ENCODE data around the gene RFX8. TPM values are rescaled to one million over a fixed set of nuclear protein-coding genes. Genes with fewer than 3 reads are reported as not detected.

The RFX8 gene
- total and polyA plus RNA-seq, 9 of the 15 experiments (the other 6 are each of a cell fraction or from before 2014, with no cell fraction given): not detected

- TF ChIP-seq ATF6 (CRISPR knock-in tag; IDR thresholded peaks at IDR 0.05): no peak
- no peak for TF ChIP-seq ZFP30 (CRISPR knock-in tag; IDR thresholded peaks at IDR 0.05; ENCODE audit: borderline replicate concordance)
- no peak for TF ChIP-seq ZNF174 (CRISPR knock-in tag; IDR thresholded peaks at IDR 0.05)
- TF ChIP-seq SIRT6 (IDR thresholded peaks at IDR 0.05; ENCODE audit: low read depth, low read length): no peak
These were observed 45.3 kb upstream of the RFX8 start (continued) for GRCh38 chr2:101520246-101520645.

DNA sequence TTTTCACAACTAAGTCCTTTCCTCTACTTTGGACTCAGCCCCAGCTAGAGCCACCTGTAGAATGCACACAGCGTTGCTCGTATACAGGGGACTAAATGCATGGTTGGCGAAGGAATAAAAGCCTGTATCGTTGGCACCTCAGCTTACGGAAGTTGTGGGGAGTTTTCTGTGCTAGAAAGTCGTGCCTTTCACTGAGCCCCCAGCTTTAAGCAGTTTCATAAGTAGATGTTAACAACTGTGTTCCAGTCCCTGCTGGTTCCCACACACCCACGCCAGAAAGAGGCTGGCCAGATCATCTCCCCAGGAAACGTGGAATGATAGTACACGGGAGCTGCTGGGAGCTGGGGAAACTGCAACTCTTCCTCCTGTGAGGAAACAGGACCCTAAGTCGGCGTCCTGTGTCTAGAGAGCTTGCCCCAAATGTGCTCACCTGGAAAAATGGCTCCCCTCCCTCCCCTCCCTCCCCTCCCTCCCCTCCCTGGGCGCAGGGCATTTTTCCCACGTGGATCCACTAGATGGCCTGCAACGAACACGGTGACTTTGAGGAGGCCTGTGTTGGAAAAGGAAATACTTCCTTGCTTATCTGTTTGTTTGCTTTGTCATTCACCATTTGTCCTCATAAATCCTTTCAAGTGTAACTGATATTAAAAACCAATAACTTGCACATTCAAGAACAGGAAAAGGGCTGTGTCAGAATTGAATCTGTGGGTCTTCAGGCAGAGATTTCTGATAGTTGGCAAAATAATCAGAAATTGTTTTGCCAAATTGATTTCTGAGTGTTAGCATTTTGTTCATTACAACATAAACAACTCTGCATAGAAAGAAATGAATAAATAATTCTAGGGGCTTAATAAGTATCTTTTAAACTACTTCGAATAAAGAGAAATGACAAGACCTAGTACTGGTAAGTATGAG is 43.9 kb upstream of the RFX8 start:
- FAIRE-seq: peak; percentile 19
- H4K20me1 ChIP-seq (replicated peaks; ENCODE audit: control insufficient read depth, insufficient read depth, low read length): no peaks in the 10 kb centered on the region
- peaks cover 2 to 36% of the 10 kb centered on the region in 2 experiments; a peak in 2 of 5 replicates for H3K27me3 ChIP-seq (ENCODE audit: control insufficient read depth in 2 of 2, insufficient read depth in 2 of 2, low read length in 2 of 2)
- H3K4me2 ChIP-seq (ENCODE audit: insufficient read depth, low read length): peak overlapping the region; percentile 18; the same call in 1 of the 2 replicates
- no peaks in the 10 kb centered on the region; the same call in 1 of the 2 replicates for H3K9me3 ChIP-seq (replicated peaks; ENCODE audit: control insufficient read depth, insufficient read depth, low read depth, low read length)
- in situ Hi-C loops (cut with MboI) (no loop called here), intact Hi-C loops (cut with micrococcal nuclease) (loop anchor here (5.0 to 10.0 kb wide), 2 partner anchors 206 to 313 kb away; no protein-coding TSS in a partner anchor)
- 4% methylated on average over 15 of the region's 16 CpGs for WGBS (ENCODE audit: insufficient coverage, low coverage, missing lambda C conversion rate)
- H3K36me3 ChIP-seq (ENCODE audit: control insufficient read depth, insufficient read depth, low read length): no peaks in the 10 kb centered on the region
- POLR2A ChIA-PET: interaction anchor here (0.6 kb wide), 1 partner anchor 708 kb away, joined by 3 read pairs; no protein-coding TSS in a partner anchor
- no peak overlapping the region for H2AFZ ChIP-seq (ENCODE audit: low read depth, low read length)
- H3K9me1 ChIP-seq (ENCODE audit: control insufficient read depth, insufficient read depth, low read length): no peaks in the 10 kb centered on the region
- peak; percentile 28 to 55 (median 34) for DNase-seq (ENCODE audit: extremely low read depth in 1 of 4, low spot score in 3 of 4)
- no peak overlapping the region for H3K27ac ChIP-seq (ENCODE audit: extremely low read depth, low read depth, low read length)
- no peaks in the 10 kb centered on the region for H3K4me1 ChIP-seq (replicated peaks in 1 of 2; ENCODE audit: control insufficient read depth in 2 of 2, insufficient read depth in 2 of 2, low read length in 2 of 2)
- H3K9ac ChIP-seq (ENCODE audit: insufficient read depth in 1 of 2, low read depth in 2 of 2, low read length in 2 of 2): no peak overlapping the region
- no peaks in the 10 kb centered on the region for H3K79me2 ChIP-seq (ENCODE audit: control insufficient read depth, insufficient read depth, low read length)
- H3K4me3 ChIP-seq: no peak overlapping the region
- peak; percentile 80 for ATAC-seq
- CTCF ChIA-PET (ENCODE audit: low intra/inter-chr PET ratio): interaction anchor here (0.5 kb wide), 1 partner anchor 251 kb away, joined by 3 read pairs; no protein-coding TSS in a partner anchor
- BruUV-seq (replicated peaks): no TSS peak
- TF ChIP-seq, protein P1, sequence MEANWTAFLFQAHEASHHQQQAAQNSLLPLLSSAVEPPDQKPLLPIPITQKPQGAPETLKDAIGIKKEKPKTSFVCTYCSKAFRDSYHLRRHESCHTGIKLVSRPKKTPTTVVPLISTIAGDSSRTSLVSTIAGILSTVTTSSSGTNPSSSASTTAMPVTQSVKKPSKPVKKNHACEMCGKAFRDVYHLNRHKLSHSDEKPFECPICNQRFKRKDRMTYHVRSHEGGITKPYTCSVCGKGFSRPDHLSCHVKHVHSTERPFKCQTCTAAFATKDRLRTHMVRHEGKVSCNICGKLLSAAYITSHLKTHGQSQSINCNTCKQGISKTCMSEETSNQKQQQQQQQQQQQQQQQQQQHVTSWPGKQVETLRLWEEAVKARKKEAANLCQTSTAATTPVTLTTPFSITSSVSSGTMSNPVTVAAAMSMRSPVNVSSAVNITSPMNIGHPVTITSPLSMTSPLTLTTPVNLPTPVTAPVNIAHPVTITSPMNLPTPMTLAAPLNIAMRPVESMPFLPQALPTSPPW (CRISPR knock-in tag; IDR thresholded peaks at IDR 0.05): peak; percentile 66
- TF ChIP-seq, protein P2, sequence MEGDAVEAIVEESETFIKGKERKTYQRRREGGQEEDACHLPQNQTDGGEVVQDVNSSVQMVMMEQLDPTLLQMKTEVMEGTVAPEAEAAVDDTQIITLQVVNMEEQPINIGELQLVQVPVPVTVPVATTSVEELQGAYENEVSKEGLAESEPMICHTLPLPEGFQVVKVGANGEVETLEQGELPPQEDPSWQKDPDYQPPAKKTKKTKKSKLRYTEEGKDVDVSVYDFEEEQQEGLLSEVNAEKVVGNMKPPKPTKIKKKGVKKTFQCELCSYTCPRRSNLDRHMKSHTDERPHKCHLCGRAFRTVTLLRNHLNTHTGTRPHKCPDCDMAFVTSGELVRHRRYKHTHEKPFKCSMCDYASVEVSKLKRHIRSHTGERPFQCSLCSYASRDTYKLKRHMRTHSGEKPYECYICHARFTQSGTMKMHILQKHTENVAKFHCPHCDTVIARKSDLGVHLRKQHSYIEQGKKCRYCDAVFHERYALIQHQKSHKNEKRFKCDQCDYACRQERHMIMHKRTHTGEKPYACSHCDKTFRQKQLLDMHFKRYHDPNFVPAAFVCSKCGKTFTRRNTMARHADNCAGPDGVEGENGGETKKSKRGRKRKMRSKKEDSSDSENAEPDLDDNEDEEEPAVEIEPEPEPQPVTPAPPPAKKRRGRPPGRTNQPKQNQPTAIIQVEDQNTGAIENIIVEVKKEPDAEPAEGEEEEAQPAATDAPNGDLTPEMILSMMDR (IDR thresholded peaks at IDR 0.05 in 2 of 3, conservative IDR thresholded peaks at IDR 0.05 in 1 of 3; ENCODE audit: insufficient read depth in 2 of 3, low read depth in 1 of 3, low read length in 3 of 3): peak; percentile 27 to 52 (median 35); a peak in 4 of 6 replicates
- TF ChIP-seq YY1 (IDR thresholded peaks at IDR 0.05; ENCODE audit: borderline replicate concordance in 1 of 3, control insufficient read depth in 1 of 3, extremely low read depth in 1 of 3, insufficient read depth in 3 of 3, insufficient read length in 1 of 3, insufficient replicate concordance in 2 of 3, low read depth in 1 of 3, low read length in 2 of 3) (peak in 1 of 3 experiments; percentile 9), NFE2 (IDR thresholded peaks at IDR 0.05; ENCODE audit: low read depth) (0 out of 2 replicates have a peak, but pooled peaks have one; percentile 22), DMBX1 (CRISPR knock-in tag; IDR thresholded peaks at IDR 0.05; ENCODE audit: borderline replicate concordance) (no peak), THRAP3 (IDR thresholded peaks at IDR 0.05; ENCODE audit: borderline replicate concordance) (no peak)

Measured in K562 (cell line).